ENCODE data around the gene TRIM2.

TRIM2 gene

DNA sequence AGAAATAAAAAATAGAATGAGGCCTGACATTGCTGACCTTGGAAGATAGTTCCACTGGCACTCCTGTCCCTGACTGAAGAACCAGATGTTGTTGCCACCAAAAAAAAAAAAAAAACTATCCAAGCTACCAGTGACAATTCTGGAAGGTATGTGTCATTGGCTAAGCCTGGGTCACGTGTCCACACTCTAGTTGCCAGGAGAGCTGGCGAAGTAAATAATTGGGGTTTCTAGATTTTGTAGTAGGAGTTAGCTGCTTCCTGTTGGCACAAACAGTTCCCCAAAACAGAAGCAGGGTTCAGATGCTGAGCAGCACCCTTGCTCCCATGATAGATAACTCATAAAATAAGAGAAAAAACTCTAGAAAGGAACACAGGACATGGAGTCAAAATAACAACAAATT, 160.8 kb downstream of the TRIM2 start:
- H3K27ac ChIP-seq, result no peak overlapping the region

DNA sequence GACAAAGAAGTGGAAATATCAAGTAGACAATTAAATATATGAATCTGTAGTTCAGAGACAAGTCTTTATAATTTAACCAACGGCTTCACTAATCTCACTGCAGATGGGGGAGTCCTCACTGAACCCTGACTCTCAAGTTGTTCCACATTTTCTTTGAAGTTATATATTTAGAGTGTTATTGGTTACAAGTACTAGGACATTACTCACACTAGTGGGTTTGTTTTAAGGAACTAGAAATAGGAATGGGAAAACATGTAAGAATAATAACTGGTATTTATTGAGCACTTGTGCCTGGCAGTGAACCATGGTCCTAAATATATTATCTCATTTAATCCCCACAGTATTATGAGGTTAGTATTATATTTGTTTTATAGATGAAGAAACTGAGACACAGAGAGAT, 162.2 kb downstream of the TRIM2 start:
- H3K27ac ChIP-seq, result no peak overlapping the region
- TF ChIP-seq, protein P1, sequence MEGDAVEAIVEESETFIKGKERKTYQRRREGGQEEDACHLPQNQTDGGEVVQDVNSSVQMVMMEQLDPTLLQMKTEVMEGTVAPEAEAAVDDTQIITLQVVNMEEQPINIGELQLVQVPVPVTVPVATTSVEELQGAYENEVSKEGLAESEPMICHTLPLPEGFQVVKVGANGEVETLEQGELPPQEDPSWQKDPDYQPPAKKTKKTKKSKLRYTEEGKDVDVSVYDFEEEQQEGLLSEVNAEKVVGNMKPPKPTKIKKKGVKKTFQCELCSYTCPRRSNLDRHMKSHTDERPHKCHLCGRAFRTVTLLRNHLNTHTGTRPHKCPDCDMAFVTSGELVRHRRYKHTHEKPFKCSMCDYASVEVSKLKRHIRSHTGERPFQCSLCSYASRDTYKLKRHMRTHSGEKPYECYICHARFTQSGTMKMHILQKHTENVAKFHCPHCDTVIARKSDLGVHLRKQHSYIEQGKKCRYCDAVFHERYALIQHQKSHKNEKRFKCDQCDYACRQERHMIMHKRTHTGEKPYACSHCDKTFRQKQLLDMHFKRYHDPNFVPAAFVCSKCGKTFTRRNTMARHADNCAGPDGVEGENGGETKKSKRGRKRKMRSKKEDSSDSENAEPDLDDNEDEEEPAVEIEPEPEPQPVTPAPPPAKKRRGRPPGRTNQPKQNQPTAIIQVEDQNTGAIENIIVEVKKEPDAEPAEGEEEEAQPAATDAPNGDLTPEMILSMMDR (conservative IDR thresholded peaks at IDR 0.05; ENCODE audit: low read depth), result no peak
- CTCF ChIA-PET, result no interaction called here
- no peak for DNase-seq (ENCODE audit: low spot score)
- POLR2A ChIA-PET (ENCODE audit: low non-redundant PET), result no interaction called here

More for the DNA sequence above, 160.8 kb downstream of the TRIM2 start:
- CTCF ChIA-PET, result no interaction called here
- POLR2A ChIA-PET (ENCODE audit: low non-redundant PET), result no interaction called here
- TF ChIP-seq, protein P1 (conservative IDR thresholded peaks at IDR 0.05; ENCODE audit: low read depth), result no peak
- DNase-seq (ENCODE audit: low spot score), result no peak

DNA sequence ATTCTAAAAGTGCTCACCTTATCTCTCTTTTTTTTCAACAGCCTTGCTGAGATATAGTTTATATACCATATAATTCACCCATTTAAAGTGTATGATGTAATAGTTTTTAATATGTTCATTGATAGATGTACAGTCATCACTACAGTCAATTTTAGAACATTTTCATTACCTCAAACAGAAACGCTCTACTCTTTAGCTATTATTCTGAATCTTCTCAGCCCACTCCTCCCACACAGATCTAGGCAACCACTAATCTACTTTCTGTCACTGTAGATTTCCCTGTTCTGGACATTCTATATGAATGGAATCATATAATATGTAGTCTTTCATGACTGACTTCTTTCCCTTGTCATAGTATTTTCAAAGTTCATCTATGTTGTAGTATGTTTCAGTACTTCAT, 162.8 kb downstream of the TRIM2 start:
- TF ChIP-seq, protein P1 (conservative IDR thresholded peaks at IDR 0.05; ENCODE audit: low read depth), result no peak
- no peak for DNase-seq (ENCODE audit: low spot score)
- H3K27ac ChIP-seq, result no peak overlapping the region
- ChIA-PET POLR2A (ENCODE audit: low non-redundant PET) (no interaction called here), CTCF (no interaction called here)

DNA sequence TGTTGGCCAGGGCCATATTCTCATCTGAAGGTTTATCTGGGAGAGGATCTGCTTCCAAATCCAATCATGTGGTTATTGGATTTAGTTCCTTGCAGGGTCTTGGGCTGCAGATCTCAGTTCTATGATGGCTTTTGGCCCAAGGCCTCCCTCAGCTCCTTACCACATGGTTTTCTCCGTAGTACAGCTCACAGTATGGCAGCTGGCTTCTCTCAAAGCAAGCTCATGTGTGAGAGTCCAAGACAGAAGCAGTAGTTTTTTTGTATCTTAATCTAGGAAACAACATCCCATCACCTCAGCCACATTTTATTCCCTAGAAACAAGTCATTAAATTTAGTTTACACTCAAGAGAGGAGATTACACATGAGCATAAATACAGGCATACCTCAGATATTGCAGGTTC, 164.8 kb downstream of the TRIM2 start:
- no peak for DNase-seq (ENCODE audit: low spot score)
- H3K27ac ChIP-seq, result no peak overlapping the region
- CTCF ChIA-PET, result no interaction called here
- TF ChIP-seq, protein P1 (conservative IDR thresholded peaks at IDR 0.05; ENCODE audit: low read depth), result no peak
- POLR2A ChIA-PET (ENCODE audit: low non-redundant PET), result no interaction called here

DNA sequence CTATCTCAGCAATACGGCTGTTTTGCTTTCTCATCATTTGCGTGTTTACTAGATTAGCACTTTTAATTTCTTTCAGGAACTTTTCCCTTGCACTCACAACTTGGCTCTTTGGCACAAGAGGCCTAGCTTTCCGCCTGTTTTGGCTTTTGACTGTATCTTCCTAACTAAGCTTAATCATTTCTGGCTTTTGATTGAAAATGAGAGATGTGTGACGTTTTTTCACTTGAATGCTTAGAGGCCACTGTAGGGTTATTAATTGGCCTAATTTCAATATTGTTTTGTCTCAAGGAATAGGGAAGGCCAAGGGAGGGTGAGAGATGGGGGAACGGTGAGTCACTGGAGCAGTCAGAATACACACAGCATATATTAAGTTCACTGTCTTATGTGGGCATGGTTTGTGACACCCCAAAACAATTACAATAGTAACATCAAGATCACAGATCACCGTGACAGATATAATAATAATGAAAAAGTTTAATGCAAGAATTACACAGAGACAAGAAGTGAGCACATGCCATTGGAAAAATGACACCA, 167.5 kb downstream of the TRIM2 start:
- DNase-seq (ENCODE audit: low spot score), result no peak
- no peak overlapping the region for H3K27ac ChIP-seq
- TF ChIP-seq, protein P1 (conservative IDR thresholded peaks at IDR 0.05; ENCODE audit: low read depth), result no peak
- ChIA-PET POLR2A (ENCODE audit: low non-redundant PET) (no interaction called here), CTCF (no interaction called here)

DNA sequence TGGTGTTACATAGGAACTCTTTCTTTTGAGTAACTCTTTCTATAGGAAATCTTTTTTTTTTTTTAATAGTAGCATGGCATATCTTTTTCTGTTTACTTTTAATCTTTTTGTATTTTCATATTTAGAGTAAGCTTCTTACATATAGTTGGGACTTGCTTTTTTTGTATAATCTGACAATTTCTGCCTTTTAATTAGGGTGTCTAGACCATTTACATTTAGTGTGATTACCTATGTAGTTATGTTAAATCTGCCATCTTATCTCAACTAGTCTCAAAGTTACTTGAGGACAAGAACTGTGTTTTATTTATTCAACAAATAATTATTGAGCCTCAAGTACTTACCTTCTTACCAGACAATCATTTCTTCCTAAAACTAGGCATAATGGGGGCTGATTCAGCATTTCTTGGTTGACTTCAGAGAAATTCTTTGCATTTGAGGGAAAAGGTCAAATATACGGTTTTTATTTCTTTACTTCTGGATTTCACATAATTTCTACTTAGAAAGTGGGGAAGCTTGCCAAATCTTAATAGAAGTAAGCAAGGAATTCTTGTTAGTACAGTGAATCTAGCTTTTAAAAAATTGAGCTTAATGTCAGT, 168.8 kb downstream of the TRIM2 start:
- DNase-seq (ENCODE audit: low spot score), result no peak
- ChIA-PET CTCF (no interaction called here), POLR2A (ENCODE audit: low non-redundant PET) (no interaction called here)

More for the DNA sequence above, 168.8 kb downstream of the TRIM2 start:
- TF ChIP-seq, protein P1 (conservative IDR thresholded peaks at IDR 0.05; ENCODE audit: low read depth), result no peak
- H3K27ac ChIP-seq, result no peak overlapping the region

Measured in RWPE1 (cell line).